ENCODE measurements around the gene SREK1IP1.

The SREK1IP1 gene

GRCh38 chr5:64685866-64686265 lies 82.6 kb downstream of the SREK1IP1 start:
- DNase-seq (ENCODE audit: low spot score), result no peak
- ChIA-PET POLR2A (ENCODE audit: low non-redundant PET) (no interaction called here), CTCF (interaction anchor here (0.6 kb wide), 2 partner anchors 782 to 1027 kb away, joined by 3 read pairs; no protein-coding TSS in a partner anchor)
- H3K27ac ChIP-seq, result no peak overlapping the region
- TF ChIP-seq CTCF (conservative IDR thresholded peaks at IDR 0.05; ENCODE audit: low read depth), result no peak

DNA sequence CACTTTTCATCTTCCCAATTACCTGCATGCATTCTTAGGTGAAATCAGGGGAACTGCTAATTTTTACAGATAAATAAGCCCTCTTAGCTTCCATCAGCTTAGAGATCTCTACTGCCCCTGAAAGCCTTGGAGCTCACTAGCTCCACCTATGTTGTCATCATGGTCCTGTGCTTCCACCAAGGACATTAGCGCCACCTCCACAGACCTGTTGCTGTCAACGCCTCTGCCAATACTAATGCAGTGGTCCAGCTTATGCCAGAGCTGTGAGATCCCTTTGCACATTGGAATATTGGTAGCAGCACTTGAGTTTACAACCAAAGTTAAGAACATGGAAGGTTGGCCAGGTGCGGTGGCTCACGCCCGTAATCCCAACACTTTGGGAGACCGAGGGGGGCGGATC lies 85.9 kb downstream of the SREK1IP1 start:
- DNase-seq (ENCODE audit: low spot score), result no peak
- CTCF ChIA-PET, result interaction anchor here (0.6 kb wide), 1 partner anchor 815 kb away, joined by 3 read pairs; no protein-coding TSS in a partner anchor
- no peak overlapping the region for H3K27ac ChIP-seq
- TF ChIP-seq CTCF (conservative IDR thresholded peaks at IDR 0.05; ENCODE audit: low read depth), result no peak
- POLR2A ChIA-PET (ENCODE audit: low non-redundant PET), result interaction anchor here (0.6 kb wide), 1 partner anchor 381 kb away, joined by 3 read pairs; no protein-coding TSS in a partner anchor

GRCh38 chr5:64680289-64680688 lies 88.2 kb downstream of the SREK1IP1 start:
- ChIA-PET POLR2A (ENCODE audit: low non-redundant PET) (no interaction called here), CTCF (no interaction called here)
- no peak overlapping the region for H3K27ac ChIP-seq
- no peak for TF ChIP-seq CTCF (conservative IDR thresholded peaks at IDR 0.05; ENCODE audit: low read depth)
- DNase-seq (ENCODE audit: low spot score), result peak; percentile 26

DNA sequence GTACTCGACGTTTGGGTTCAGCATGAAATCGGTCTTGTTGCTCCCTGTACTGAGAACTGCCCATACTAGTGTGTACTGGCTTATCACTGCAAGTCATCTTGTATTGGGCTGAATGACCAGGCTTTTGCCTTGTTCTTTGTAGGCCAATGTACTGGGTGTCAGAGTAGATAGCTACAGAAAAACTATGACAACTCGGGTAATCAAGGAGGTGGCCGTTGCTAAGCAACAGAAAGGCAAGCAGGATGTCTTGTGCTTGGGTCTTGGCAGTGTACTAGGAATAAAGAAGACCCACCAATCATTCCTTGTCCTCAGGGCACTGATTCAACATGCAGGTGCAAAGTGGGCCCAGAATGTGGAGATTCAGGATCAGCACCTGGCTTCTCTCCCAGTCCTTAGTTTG lies 90.1 kb downstream of the SREK1IP1 start:
- no peak for DNase-seq (ENCODE audit: low spot score)
- POLR2A ChIA-PET (ENCODE audit: low non-redundant PET), result no interaction called here
- CTCF ChIA-PET, result interaction anchor here (0.6 to 0.8 kb wide), 2 partner anchors 42 to 44 kb away, joined by 4 read pairs; no protein-coding TSS in a partner anchor
- TF ChIP-seq CTCF (conservative IDR thresholded peaks at IDR 0.05; ENCODE audit: low read depth), result no peak
- H3K27ac ChIP-seq, result no peak overlapping the region

- no peak for DNase-seq (ENCODE audit: low spot score)
- H3K27ac ChIP-seq, result no peak overlapping the region
- no peak for TF ChIP-seq CTCF (conservative IDR thresholded peaks at IDR 0.05; ENCODE audit: low read depth)
- ChIA-PET CTCF (interaction anchor here (0.6 kb wide), 1 partner anchor 359 kb away, joined by 3 read pairs; no protein-coding TSS in a partner anchor), POLR2A (ENCODE audit: low non-redundant PET) (no interaction called here)
These were observed 96.8 kb downstream of the SREK1IP1 start for GRCh38 chr5:64671678-64672077.

- CTCF ChIA-PET, result no interaction called here
- no peak for TF ChIP-seq CTCF (conservative IDR thresholded peaks at IDR 0.05; ENCODE audit: low read depth)
- H3K27ac ChIP-seq, result no peak overlapping the region
- POLR2A ChIA-PET (ENCODE audit: low non-redundant PET), result no interaction called here
- DNase-seq (ENCODE audit: low spot score), result no peak
These were observed 98.2 kb downstream of the SREK1IP1 start for GRCh38 chr5:64670277-64670676.

Measured in RWPE1 (cell line).